DOHH2 (cell line): ENCODE results near the gene TMEM9.

Source experiments
- CTCF ChIP-seq: fragments of 200-600 bp; sonication (generic); IDR thresholded peaks from one replicate; pipeline ENCODE4 v1.5.1; 2014; ENCODE audit warnings: antibody characterized with exemption, mild to moderate bottlenecking, low read depth, low read length; ENCODE audit not compliant: poor library complexity, severe bottlenecking
- EZH2phosphoT487 ChIP-seq: fragments of 200-600 bp; sonication (generic); IDR thresholded peaks from 2 replicates; pipeline ENCODE4 v1.6.1; 2017; ENCODE audit warnings: borderline replicate concordance, mild to moderate bottlenecking, antibody characterized with exemption, low read length, moderate library complexity, mixed read lengths

GRCh38 chr1:201172999-201173610 is 18.8 kb upstream of the TMEM9 start:
- TF ChIP-seq CTCF (no peak), EZH2phosphoT487 (no peak)
